ENCODE results near the gene SARDH. TPM values are rescaled to one million over a fixed set of nuclear protein-coding genes. Genes with fewer than 3 reads are reported as not detected.

SARDH gene
- total RNA-seq, 1 donor from 2014 or later: 1.2 TPM

GRCh38 chr9:133696071-133696472, 42.1 kb downstream of the SARDH start:
- Mint-ChIP-seq H3K4me1 (ENCODE audit: low read depth) (peaks cover 11% of the 10 kb centered on the region), H3K36me3 (ENCODE audit: low read depth) (peaks cover 3% of the 10 kb centered on the region), H3K27me3 (ENCODE audit: low read depth) (peaks cover 37% of the 10 kb centered on the region), H3K27ac (ENCODE audit: unreplicated experiment) (no peak overlapping the region), H3K9me3 (ENCODE audit: low read depth) (peaks cover 5% of the 10 kb centered on the region), H3K4me3 (ENCODE audit: unreplicated experiment) (no peak overlapping the region)
- TF ChIP-seq CTCF (IDR thresholded peaks at IDR 0.05): no peak
- DNase-seq (ENCODE audit: low spot score): peak; percentile 74

DNA sequence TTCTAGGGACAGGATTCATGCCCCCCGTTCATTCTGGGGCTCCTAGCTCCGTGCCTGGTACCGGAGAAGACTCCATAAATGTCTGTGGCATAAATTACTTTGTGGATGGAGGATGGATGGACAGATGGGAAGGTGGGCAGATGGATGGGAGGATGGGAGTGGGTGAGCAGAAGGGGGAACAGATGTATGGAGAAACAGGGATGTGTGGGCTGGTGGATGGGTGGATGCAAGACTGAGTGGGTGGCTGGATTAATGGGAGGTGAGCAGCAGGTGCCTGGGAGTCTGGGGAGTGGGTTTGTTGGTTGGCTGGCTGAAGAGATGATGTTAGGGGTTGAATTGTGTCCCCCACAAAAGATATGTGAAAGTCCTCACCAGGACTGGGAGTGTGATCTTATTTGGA, 43.5 kb downstream of the SARDH start:
- DNase-seq (ENCODE audit: low spot score): no peak
- H3K9me3 Mint-ChIP-seq (ENCODE audit: low read depth): peaks cover 3% of the 10 kb centered on the region
- no peak for TF ChIP-seq CTCF (IDR thresholded peaks at IDR 0.05)
- H3K4me3 Mint-ChIP-seq (ENCODE audit: unreplicated experiment): no peak overlapping the region
- peaks cover 11% of the 10 kb centered on the region for H3K4me1 Mint-ChIP-seq (ENCODE audit: low read depth)
- no peak overlapping the region for H3K27ac Mint-ChIP-seq (ENCODE audit: unreplicated experiment)
- peaks cover 34% of the 10 kb centered on the region for H3K27me3 Mint-ChIP-seq (ENCODE audit: low read depth)
- peaks cover 3% of the 10 kb centered on the region for H3K36me3 Mint-ChIP-seq (ENCODE audit: low read depth)

- Mint-ChIP-seq H3K4me1 (ENCODE audit: low read depth) (peaks cover 11% of the 10 kb centered on the region), H3K4me3 (ENCODE audit: unreplicated experiment) (no peak overlapping the region), H3K36me3 (ENCODE audit: low read depth) (peaks cover 2% of the 10 kb centered on the region), H3K27me3 (ENCODE audit: low read depth) (peaks cover 34% of the 10 kb centered on the region), H3K27ac (ENCODE audit: unreplicated experiment) (no peak overlapping the region), H3K9me3 (ENCODE audit: low read depth) (no peaks in the 10 kb centered on the region)
- TF ChIP-seq CTCF (IDR thresholded peaks at IDR 0.05): no peak
- DNase-seq (ENCODE audit: low spot score): peak; percentile 56
Observed at GRCh38 chr9:133693703-133694529, 44.2 kb downstream of the SARDH start.

DNA sequence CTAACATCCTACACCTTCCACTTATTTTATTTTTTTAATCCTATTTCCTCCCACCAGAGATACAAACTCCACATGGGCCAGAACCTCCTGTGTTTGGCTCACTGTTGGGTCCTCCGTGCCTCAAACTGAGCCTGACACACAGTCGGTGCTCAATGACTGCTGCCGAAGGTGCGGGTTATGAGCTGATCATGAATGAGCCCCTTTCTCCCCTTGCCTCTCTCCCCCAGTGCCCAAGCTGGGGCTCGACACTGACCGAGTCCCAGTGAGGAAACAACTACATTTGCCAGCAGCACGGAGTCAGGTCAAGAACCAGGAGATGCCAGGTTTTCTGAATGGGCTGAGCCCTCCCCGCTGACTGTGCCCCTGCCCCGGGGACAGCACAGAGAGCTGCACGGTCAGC, 45.0 kb downstream of the SARDH start:
- H3K4me1 Mint-ChIP-seq (ENCODE audit: low read depth): peaks cover 11% of the 10 kb centered on the region
- no peak for TF ChIP-seq CTCF (IDR thresholded peaks at IDR 0.05)
- DNase-seq (ENCODE audit: low spot score): peak; percentile 68
- no peak overlapping the region for H3K27ac Mint-ChIP-seq (ENCODE audit: unreplicated experiment)
- H3K4me3 Mint-ChIP-seq (ENCODE audit: unreplicated experiment): no peak overlapping the region
- H3K9me3 Mint-ChIP-seq (ENCODE audit: low read depth): no peaks in the 10 kb centered on the region
- H3K27me3 Mint-ChIP-seq (ENCODE audit: low read depth): peaks cover 27% of the 10 kb centered on the region
- H3K36me3 Mint-ChIP-seq (ENCODE audit: low read depth): peaks cover 2% of the 10 kb centered on the region

GRCh38 chr9:133692364-133692985, 45.7 kb downstream of the SARDH start:
- peak; percentile 68 for DNase-seq (ENCODE audit: low spot score)
- H3K27ac Mint-ChIP-seq (ENCODE audit: unreplicated experiment): no peak overlapping the region
- peaks cover 24% of the 10 kb centered on the region for H3K27me3 Mint-ChIP-seq (ENCODE audit: low read depth)
- no peak for TF ChIP-seq CTCF (IDR thresholded peaks at IDR 0.05)
- peaks cover 2% of the 10 kb centered on the region for H3K36me3 Mint-ChIP-seq (ENCODE audit: low read depth)
- H3K4me1 Mint-ChIP-seq (ENCODE audit: low read depth): peaks cover 11% of the 10 kb centered on the region
- H3K9me3 Mint-ChIP-seq (ENCODE audit: low read depth): no peaks in the 10 kb centered on the region
- H3K4me3 Mint-ChIP-seq (ENCODE audit: unreplicated experiment): no peak overlapping the region

All from chondrocyte (in vitro differentiated cells).